H9 (cell line): ENCODE results near the gene CPSF4L. TPM values are rescaled to one million over a fixed set of nuclear protein-coding genes. Genes with fewer than 3 reads are reported as not detected.

Experiments used
- DNase-seq: peaks from one replicate; pipeline ENCODE4 v3.0.0-alpha.2; 2017
- H2AFZ ChIP-seq: one replicate; pipeline ENCODE4 v1.6.1; 2013; ENCODE audit warnings: mild to moderate bottlenecking, low read length, control low read depth, moderate library complexity
- H2AK5ac ChIP-seq: 2 replicates; pipeline ENCODE4 v1.6.1; 2013; ENCODE audit warnings: low read length, control low read depth, mixed read lengths; ENCODE audit not compliant: insufficient read length
- H2BK120ac ChIP-seq: one replicate; pipeline ENCODE4 v1.6.1; 2013; ENCODE audit warnings: low read depth, mild to moderate bottlenecking, low read length, control low read depth, inconsistent platforms; ENCODE audit not compliant: poor library complexity, severe bottlenecking
- H2BK12ac ChIP-seq: 2 replicates; pipeline ENCODE4 v1.6.1; 2013; ENCODE audit warnings: low read length, control low read depth, mixed read lengths, low read depth; ENCODE audit not compliant: insufficient read length
- H2BK15ac ChIP-seq: 2 replicates; pipeline ENCODE4 v1.6.1; 2013; ENCODE audit warnings: low read depth, low read length, control low read depth
- H2BK20ac ChIP-seq: one replicate; pipeline ENCODE4 v1.6.1; 2013; ENCODE audit warnings: low read depth, mild to moderate bottlenecking, low read length, control low read depth, inconsistent platforms; ENCODE audit not compliant: poor library complexity, severe bottlenecking
- H2BK5ac ChIP-seq: 2 replicates; pipeline ENCODE4 v1.6.1; 2013; ENCODE audit warnings: low read length, control low read depth, mixed read lengths; ENCODE audit not compliant: insufficient read length
- H3K14ac ChIP-seq: 2 replicates; pipeline ENCODE4 v1.6.1; 2013; ENCODE audit warnings: low read length, control low read depth; ENCODE audit not compliant: insufficient read depth
- H3K18ac ChIP-seq: 2 replicates; pipeline ENCODE4 v1.6.1; 2013; ENCODE audit warnings: low read depth, mild to moderate bottlenecking, mixed read lengths, low read length, control low read depth; ENCODE audit not compliant: insufficient read length
- H3K23ac ChIP-seq: 2 replicates; pipeline ENCODE4 v1.6.1; 2013; ENCODE audit warnings: low read length, control low read depth, mixed read lengths, low read depth; ENCODE audit not compliant: insufficient read length
- H3K23me2 ChIP-seq: 2 replicates; pipeline ENCODE4 v1.6.1; 2013; ENCODE audit warnings: low read depth, mild to moderate bottlenecking, mixed read lengths, low read length, control low read depth; ENCODE audit not compliant: insufficient read length, poor library complexity, severe bottlenecking
- H3K27ac ChIP-seq: 2 replicates; pipeline ENCODE4 v1.5.1; 2013; ENCODE audit warnings: low read length, control low read depth, mixed read lengths, low read depth; ENCODE audit not compliant: insufficient read length
- H3K27me3 ChIP-seq: 2 replicates; pipeline ENCODE4 v1.6.1; 2013; ENCODE audit warnings: low read length, control low read depth, inconsistent platforms; ENCODE audit not compliant: insufficient read depth
- H3K4ac ChIP-seq: 2 replicates; pipeline ENCODE4 v1.6.1; 2013; ENCODE audit warnings: low read depth, mild to moderate bottlenecking, control low read depth, inconsistent platforms, low read length, moderate library complexity
- H3K4me1 ChIP-seq: 2 replicates; pipeline ENCODE4 v1.6.1; 2013; ENCODE audit warnings: low read length, control low read depth, inconsistent platforms; ENCODE audit not compliant: insufficient read depth
- H3K4me2 ChIP-seq: 2 replicates; pipeline ENCODE4 v1.6.1; 2013; ENCODE audit warnings: low read length, control low read depth, mixed read lengths; ENCODE audit not compliant: insufficient read length, insufficient read depth
- H3K56ac ChIP-seq: 2 replicates; pipeline ENCODE4 v1.6.1; 2013; ENCODE audit warnings: low read depth, mild to moderate bottlenecking, mixed read lengths, low read length, control low read depth; ENCODE audit not compliant: insufficient read length
- H3K79me1 ChIP-seq: 2 replicates; pipeline ENCODE4 v1.6.1; 2013; ENCODE audit warnings: low read depth, mild to moderate bottlenecking, moderate library complexity, low read length, control low read depth, inconsistent platforms; ENCODE audit not compliant: insufficient read depth, poor library complexity, severe bottlenecking
- H3K79me2 ChIP-seq: 2 replicates; pipeline ENCODE4 v1.6.1; 2013; ENCODE audit warnings: low read length, control low read depth, inconsistent platforms; ENCODE audit not compliant: insufficient read depth
- H3K9ac ChIP-seq: 2 replicates; pipeline ENCODE4 v1.6.1; 2013; ENCODE audit warnings: low read length, control low read depth, mixed read lengths; ENCODE audit not compliant: insufficient read length; ENCODE audit errors: extremely low read depth
- H3K9me3 ChIP-seq: one replicate; pipeline ENCODE4 v1.6.1; 2013; ENCODE audit warnings: low read depth, low read length, inconsistent platforms; ENCODE audit not compliant: control insufficient read depth
- H3T11ph ChIP-seq: one replicate; pipeline ENCODE4 v1.6.1; 2013; ENCODE audit warnings: mild to moderate bottlenecking, low read length, control low read depth, inconsistent platforms
- H4K20me1 ChIP-seq: one replicate; pipeline ENCODE4 v1.6.1; 2013; ENCODE audit not compliant: control insufficient read depth, insufficient read length, insufficient read depth
- H4K5ac ChIP-seq: 2 replicates; pipeline ENCODE4 v1.6.1; 2013; ENCODE audit warnings: low read depth, mild to moderate bottlenecking, mixed read lengths, low read length, control low read depth; ENCODE audit not compliant: insufficient read length
- H4K8ac ChIP-seq: replicated peaks from 2 replicates; pipeline ENCODE4 v1.6.1; 2013; ENCODE audit warnings: low read length, control low read depth, mixed read lengths, low read depth; ENCODE audit not compliant: insufficient read length
- H4K91ac ChIP-seq: 2 replicates; pipeline ENCODE4 v1.6.1; 2013; ENCODE audit warnings: low read depth, mild to moderate bottlenecking, moderate library complexity, mixed read lengths, low read length, control low read depth; ENCODE audit not compliant: insufficient read length
- H3K27ac Mint-ChIP-seq, 3 experiments: 2 replicates in 2 of 3; 3 replicates in 1 of 3; pipeline ENCODE4 v1.8.0; 2020 to 2021; ENCODE audit warnings: mixed read lengths in 3 of 3, mild to moderate bottlenecking in 1 of 3, moderate library complexity in 1 of 3
- H3K27me3 Mint-ChIP-seq: 2 replicates; pipeline ENCODE4 v1.8.0; 2021; ENCODE audit warnings: low read depth, mild to moderate bottlenecking, moderate library complexity, mixed read lengths
- H3K36me3 Mint-ChIP-seq, 3 experiments: 2 replicates in 2 of 3; 3 replicates in 1 of 3; pipeline ENCODE4 v1.8.0; 2020 to 2021; ENCODE audit warnings: low read depth in 3 of 3, mixed read lengths in 3 of 3; ENCODE audit not compliant: insufficient read depth in 1 of 3
- H3K4me1 Mint-ChIP-seq, 2 experiments: 2 replicates each; pipeline ENCODE4 v1.8.0; 2020; ENCODE audit warnings: mixed read lengths in 2 of 2
- H3K4me3 Mint-ChIP-seq, 2 experiments: 2 replicates in 1 of 2; 3 replicates in 1 of 2; pipeline ENCODE4 v1.8.0; 2020 to 2021; ENCODE audit warnings: mild to moderate bottlenecking in 2 of 2, mixed read lengths in 2 of 2, moderate library complexity in 1 of 2
- H3K9me3 Mint-ChIP-seq, 2 experiments: 2 replicates in 1 of 2; 3 replicates in 1 of 2; pipeline ENCODE4 v1.8.0; 2020; ENCODE audit warnings: mild to moderate bottlenecking in 2 of 2, mixed read lengths in 2 of 2, moderate library complexity in 1 of 2
- WGBS: extraction: QIAGEN DNeasy Blood & Tissue Kit; methylation state at CpG from one replicate; pipeline ENCODE4 v1.1.7; 2013; ENCODE audit warnings: missing lambda C conversion rate, low lambda C conversion rate, mixed read lengths; ENCODE audit not compliant: insufficient read length; ENCODE audit errors: extremely low coverage; 5-methylcytosine and 5-hydroxymethylcytosine counted together
- total RNA-seq: library from RNA; stranded (reverse); gene quantifications from 2 replicates; pipeline ENCODE4 v1.2.1, GENCODE V29; 2021
- TF ChIP-seq, protein P1 (sequence below): fragments of 200-600 bp; sonication (generic); conservative IDR thresholded peaks from 3 replicates; pipeline ENCODE4 v1.8.0; 2021; ENCODE audit warnings: antibody characterized with exemption, mild to moderate bottlenecking

Gene CPSF4L
- total RNA-seq, 1 experiment from 2014 or later, result not detected

- H3K4me1 ChIP-seq, result no peaks in the 10 kb centered on the region
- H3K27me3 ChIP-seq, result no peaks in the 10 kb centered on the region
- H2BK15ac ChIP-seq, result no peak overlapping the region
- Mint-ChIP-seq H3K36me3 (peaks cover 0 to 2% (median 2%) of the 10 kb centered on the region in 3 experiments; a peak in 6 of 7 replicates), H3K27me3 (no peaks in the 10 kb centered on the region), H3K4me1 (peaks cover 26 to 33% of the 10 kb centered on the region in 2 experiments), H3K27ac (peak overlapping the region in 2 of 3 experiments; percentile 54 to 82; a peak in 2 of 7 replicates), H3K4me3 (no peak overlapping the region), H3K9me3 (no peaks in the 10 kb centered on the region)
- H3K79me2 ChIP-seq, result no peaks in the 10 kb centered on the region
- H2AK5ac ChIP-seq, result no peak overlapping the region
- no peak overlapping the region for H2BK12ac ChIP-seq
- H3T11ph ChIP-seq, result no peak overlapping the region
- H4K20me1 ChIP-seq, result no peaks in the 10 kb centered on the region
- peak; percentile 25 for DNase-seq
- no peak overlapping the region for H3K23ac ChIP-seq
- H2AFZ ChIP-seq, result no peak overlapping the region
- H3K4ac ChIP-seq, result no peak overlapping the region
- H3K23me2 ChIP-seq, result no peaks in the 10 kb centered on the region
- no peak overlapping the region for H3K9ac ChIP-seq
- no peak overlapping the region for H4K91ac ChIP-seq
- H4K8ac ChIP-seq, result no peak overlapping the region
- H4K5ac ChIP-seq, result no peak overlapping the region
- H3K14ac ChIP-seq, result no peak overlapping the region; the same call in 1 of the 2 replicates
- TF ChIP-seq, protein P1, sequence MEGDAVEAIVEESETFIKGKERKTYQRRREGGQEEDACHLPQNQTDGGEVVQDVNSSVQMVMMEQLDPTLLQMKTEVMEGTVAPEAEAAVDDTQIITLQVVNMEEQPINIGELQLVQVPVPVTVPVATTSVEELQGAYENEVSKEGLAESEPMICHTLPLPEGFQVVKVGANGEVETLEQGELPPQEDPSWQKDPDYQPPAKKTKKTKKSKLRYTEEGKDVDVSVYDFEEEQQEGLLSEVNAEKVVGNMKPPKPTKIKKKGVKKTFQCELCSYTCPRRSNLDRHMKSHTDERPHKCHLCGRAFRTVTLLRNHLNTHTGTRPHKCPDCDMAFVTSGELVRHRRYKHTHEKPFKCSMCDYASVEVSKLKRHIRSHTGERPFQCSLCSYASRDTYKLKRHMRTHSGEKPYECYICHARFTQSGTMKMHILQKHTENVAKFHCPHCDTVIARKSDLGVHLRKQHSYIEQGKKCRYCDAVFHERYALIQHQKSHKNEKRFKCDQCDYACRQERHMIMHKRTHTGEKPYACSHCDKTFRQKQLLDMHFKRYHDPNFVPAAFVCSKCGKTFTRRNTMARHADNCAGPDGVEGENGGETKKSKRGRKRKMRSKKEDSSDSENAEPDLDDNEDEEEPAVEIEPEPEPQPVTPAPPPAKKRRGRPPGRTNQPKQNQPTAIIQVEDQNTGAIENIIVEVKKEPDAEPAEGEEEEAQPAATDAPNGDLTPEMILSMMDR, result no peak
- no peak overlapping the region for H3K56ac ChIP-seq
- no peak overlapping the region for H3K4me2 ChIP-seq
- H3K9me3 ChIP-seq, result no peaks in the 10 kb centered on the region
- no peak overlapping the region for H2BK120ac ChIP-seq
- no peaks in the 10 kb centered on the region for H3K79me1 ChIP-seq
- H3K27ac ChIP-seq, result no peak overlapping the region
- WGBS, result no CpG with 5 or more reads among the region's 8 CpGs
- no peak overlapping the region for H3K18ac ChIP-seq
- H2BK5ac ChIP-seq, result no peak overlapping the region
- no peak overlapping the region for H2BK20ac ChIP-seq
Observed at GRCh38 chr17:73291260-73291801, 29.7 kb upstream of the CPSF4L start.
